Astrocyte of the cerebellum (primary cell): Measurements from ENCODE around the gene CYTH1.

ENCODE experiments used
- DNase-seq: peaks from one replicate; pipeline ENCODE4 v3.0.0-alpha.2; 2011; ENCODE audit warnings: low read depth
- H3K4me3 ChIP-seq: 2 replicates; pipeline ENCODE4 v1.5.1; 2011; ENCODE audit warnings: mild to moderate bottlenecking, low read depth, low read length, moderate library complexity
- CTCF ChIP-seq: IDR thresholded peaks from 2 replicates; pipeline ENCODE4 v1.5.1; 2012; ENCODE audit warnings: low read length, low read depth, moderate library complexity, mild to moderate bottlenecking; ENCODE audit errors: missing control alignments
- in situ Hi-C: cut with HindIII; loops from 2 replicates; pipeline ENCODE4 v1.10.0; 2017; ENCODE audit warnings: low sequenced_read_pairs

CYTH1 gene

DNA sequence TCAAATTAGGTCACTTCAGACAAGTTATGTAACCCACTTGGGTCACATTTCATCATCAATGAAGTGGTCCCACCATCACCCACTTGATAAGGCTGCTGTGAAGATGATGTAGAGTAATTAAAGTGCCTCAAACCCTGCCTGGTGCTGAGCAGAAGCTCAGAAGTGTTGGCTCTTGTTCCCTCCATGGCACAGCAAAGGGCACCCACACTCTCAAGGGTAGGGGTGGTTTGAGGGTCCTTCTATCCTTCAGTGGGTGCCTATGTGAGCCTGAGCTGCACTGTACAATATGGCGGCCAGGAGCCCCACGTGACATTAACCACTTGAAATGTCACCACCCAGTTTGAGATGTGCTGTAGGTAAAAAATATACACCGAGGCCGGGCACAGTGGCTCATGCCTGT lies 71.5 kb downstream of the CYTH1 start:
- in situ Hi-C loops, result no loop called here
- H3K4me3 ChIP-seq, result no peak overlapping the region
- no peak for DNase-seq
- no peak for TF ChIP-seq CTCF

- in situ Hi-C loops, result loop anchor here (5.0 kb wide), 1 partner anchor 227 kb away; no protein-coding TSS in a partner anchor
- TF ChIP-seq CTCF, result no peak
- no peak for DNase-seq
- H3K4me3 ChIP-seq, result no peak overlapping the region
These were observed 72.3 kb downstream of the CYTH1 start for GRCh38 chr17:78709751-78710181.

- no peak for DNase-seq
- in situ Hi-C loops, result loop anchor here (5.0 kb wide), 1 partner anchor 227 kb away; no protein-coding TSS in a partner anchor
- TF ChIP-seq CTCF, result no peak
- no peak overlapping the region for H3K4me3 ChIP-seq
These were observed 72.9 kb downstream of the CYTH1 start for GRCh38 chr17:78709119-78709681.

DNA sequence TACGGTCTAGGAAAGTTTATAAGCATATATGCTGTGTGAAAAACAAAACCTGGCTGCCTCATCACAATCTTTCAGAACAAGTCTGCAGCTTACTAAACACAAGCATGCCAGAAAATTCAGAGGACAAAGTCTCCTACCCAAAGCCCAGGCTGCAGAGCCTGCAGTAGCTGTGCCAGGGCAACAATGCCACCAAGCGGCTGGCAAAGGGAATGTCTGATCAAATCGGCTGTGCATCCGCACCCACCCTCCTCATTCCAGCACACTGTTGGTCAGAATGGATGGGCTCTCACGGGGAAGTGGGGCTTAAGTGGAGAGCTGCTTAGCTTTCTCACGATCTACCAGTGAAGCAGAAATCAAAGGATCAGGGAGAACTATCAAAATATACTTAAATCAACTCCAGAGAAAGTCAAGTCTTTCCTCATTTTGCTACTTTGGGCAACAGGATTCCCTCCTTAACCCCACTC lies 73.5 kb downstream of the CYTH1 start:
- peak; percentile 92 for TF ChIP-seq CTCF
- H3K4me3 ChIP-seq, result no peak overlapping the region
- in situ Hi-C loops, result loop anchor here (5.0 kb wide), 1 partner anchor 226 kb away; no protein-coding TSS in a partner anchor
- DNase-seq, result peak; percentile 65

DNA sequence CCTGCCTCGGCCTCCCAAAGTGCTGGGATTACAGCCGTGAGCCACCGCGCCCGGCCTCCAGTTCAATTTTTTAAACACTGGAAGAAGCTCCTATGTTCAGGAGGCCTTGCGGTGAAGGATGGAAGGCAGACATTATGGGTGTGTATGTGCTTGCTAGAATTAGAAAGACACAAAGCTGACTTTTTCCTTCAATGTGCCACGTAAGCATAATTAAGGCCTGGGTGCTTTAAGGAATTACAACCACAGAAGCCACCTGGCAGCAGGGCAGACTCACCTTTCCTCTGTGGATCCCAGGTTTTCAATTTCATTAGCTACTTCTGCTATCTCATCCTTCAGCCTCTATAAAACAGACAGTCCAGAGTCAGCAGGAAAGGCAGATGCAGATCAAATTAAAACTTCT lies 74.2 kb downstream of the CYTH1 start:
- no peak overlapping the region for H3K4me3 ChIP-seq
- no peak for DNase-seq
- TF ChIP-seq CTCF, result no peak
- in situ Hi-C loops, result loop anchor here (5.0 kb wide), 1 partner anchor 226 kb away; no protein-coding TSS in a partner anchor

GRCh38 chr17:78707016-78707415 lies 75.1 kb downstream of the CYTH1 start:
- in situ Hi-C loops, result loop anchor here (5.0 kb wide), 1 partner anchor 225 kb away; no protein-coding TSS in a partner anchor
- DNase-seq, result no peak
- no peak overlapping the region for H3K4me3 ChIP-seq

More at GRCh38 chr17:78707016-78707415, 75.1 kb downstream of the CYTH1 start:
- no peak for TF ChIP-seq CTCF
